Astrocyte (in vitro differentiated cells and primary cell): Measurements from ENCODE around the gene PCDHGA10. TPM values are rescaled to one million over a fixed set of nuclear protein-coding genes. Genes with fewer than 3 reads are reported as not detected.
"Not testable (repeated sequence)": the region's sequence is repeated elsewhere in the genome, so short reads cannot be mapped to it uniquely, and the experiment has no call there.

Experiments
- DNase-seq: peaks from one replicate; pipeline ENCODE4 v3.0.0-alpha.2; 2010; ENCODE audit warnings: low read depth
- FAIRE-seq: peaks from 2 replicates; lab custom pipeline; 2011; peaks lifted over from hg19 to GRCh38; lab: Jason Lieb, UNC
- H2AFZ ChIP-seq: 2 replicates; pipeline ENCODE4 v1.6.0; 2012; ENCODE audit warnings: low read depth, low read length, inconsistent platforms
- H3K27ac ChIP-seq: 2 replicates; pipeline ENCODE4 v1.5.1; 2011; ENCODE audit warnings: low read depth, low read length, inconsistent platforms
- H3K27me3 ChIP-seq: 2 replicates; pipeline ENCODE4 v1.6.0; 2011; ENCODE audit warnings: low read length, inconsistent platforms; ENCODE audit not compliant: insufficient read depth
- H3K36me3 ChIP-seq: 2 replicates; pipeline ENCODE4 v1.5.1; 2011; ENCODE audit warnings: low read length, inconsistent platforms; ENCODE audit not compliant: insufficient read depth
- H3K4me1 ChIP-seq: 2 replicates; pipeline ENCODE4 v1.5.1; 2011; ENCODE audit warnings: low read length, inconsistent platforms; ENCODE audit not compliant: insufficient read depth
- H3K4me2 ChIP-seq: 2 replicates; pipeline ENCODE4 v1.6.0; 2012; ENCODE audit warnings: low read length, inconsistent platforms
- H3K4me3 ChIP-seq: 2 replicates; pipeline ENCODE4 v1.5.1; 2011; ENCODE audit warnings: low read depth, mild to moderate bottlenecking, low read length, inconsistent platforms; ENCODE audit not compliant: insufficient read depth
- H3K79me2 ChIP-seq: 2 replicates; pipeline ENCODE4 v1.6.0; 2012; ENCODE audit warnings: mild to moderate bottlenecking, low read length, inconsistent platforms; ENCODE audit not compliant: insufficient read depth
- H3K9ac ChIP-seq: 2 replicates; pipeline ENCODE4 v1.6.0; 2012; ENCODE audit warnings: mild to moderate bottlenecking, low read length, inconsistent platforms
- H3K9me3 ChIP-seq: 2 replicates; pipeline ENCODE4 v1.5.1; 2012; ENCODE audit warnings: low read depth, mild to moderate bottlenecking, low read length, inconsistent platforms; ENCODE audit not compliant: insufficient read depth
- H4K20me1 ChIP-seq: 2 replicates; pipeline ENCODE4 v1.6.0; 2012; ENCODE audit warnings: low read length, inconsistent platforms; ENCODE audit not compliant: insufficient read depth
- H3K27ac Mint-ChIP-seq: one replicate; pipeline ENCODE4 v1.8.0; 2021; ENCODE audit warnings: mild to moderate bottlenecking, mixed read lengths; ENCODE audit not compliant: unreplicated experiment
- H3K27me3 Mint-ChIP-seq: one replicate; pipeline ENCODE4 v1.8.0; 2021; ENCODE audit warnings: low read depth, mixed read lengths; ENCODE audit not compliant: unreplicated experiment
- H3K36me3 Mint-ChIP-seq: one replicate; pipeline ENCODE4 v1.8.0; 2021; ENCODE audit warnings: low read depth, mixed read lengths; ENCODE audit not compliant: unreplicated experiment
- H3K4me1 Mint-ChIP-seq: one replicate; pipeline ENCODE4 v1.8.0; 2021; ENCODE audit warnings: low read depth, mixed read lengths; ENCODE audit not compliant: unreplicated experiment
- H3K4me3 Mint-ChIP-seq: one replicate; pipeline ENCODE4 v1.8.0; 2021; ENCODE audit warnings: mild to moderate bottlenecking, moderate library complexity, mixed read lengths; ENCODE audit not compliant: unreplicated experiment
- H3K9me3 Mint-ChIP-seq: one replicate; pipeline ENCODE4 v1.8.0; 2021; ENCODE audit warnings: mild to moderate bottlenecking, mixed read lengths; ENCODE audit not compliant: unreplicated experiment
- EZH2 ChIP-seq: IDR thresholded peaks from 2 replicates; pipeline ENCODE4 v1.6.1; 2012; ENCODE audit warnings: mild to moderate bottlenecking, low read length, inconsistent platforms; ENCODE audit not compliant: insufficient read depth
- total RNA-seq: library from RNA; stranded (reverse); gene quantifications from 2 replicates; pipeline ENCODE4 v1.2.1, GENCODE V29; 2021
- TF ChIP-seq, protein P1 (sequence below): IDR thresholded peaks from 2 replicates; pipeline ENCODE4 v1.5.1; 2011; ENCODE audit warnings: low read depth, mild to moderate bottlenecking, inconsistent platforms, low read length, moderate library complexity; ENCODE audit not compliant: insufficient read depth

The PCDHGA10 gene
- total RNA-seq, 1 donor from 2014 or later = 34.0 TPM

DNA sequence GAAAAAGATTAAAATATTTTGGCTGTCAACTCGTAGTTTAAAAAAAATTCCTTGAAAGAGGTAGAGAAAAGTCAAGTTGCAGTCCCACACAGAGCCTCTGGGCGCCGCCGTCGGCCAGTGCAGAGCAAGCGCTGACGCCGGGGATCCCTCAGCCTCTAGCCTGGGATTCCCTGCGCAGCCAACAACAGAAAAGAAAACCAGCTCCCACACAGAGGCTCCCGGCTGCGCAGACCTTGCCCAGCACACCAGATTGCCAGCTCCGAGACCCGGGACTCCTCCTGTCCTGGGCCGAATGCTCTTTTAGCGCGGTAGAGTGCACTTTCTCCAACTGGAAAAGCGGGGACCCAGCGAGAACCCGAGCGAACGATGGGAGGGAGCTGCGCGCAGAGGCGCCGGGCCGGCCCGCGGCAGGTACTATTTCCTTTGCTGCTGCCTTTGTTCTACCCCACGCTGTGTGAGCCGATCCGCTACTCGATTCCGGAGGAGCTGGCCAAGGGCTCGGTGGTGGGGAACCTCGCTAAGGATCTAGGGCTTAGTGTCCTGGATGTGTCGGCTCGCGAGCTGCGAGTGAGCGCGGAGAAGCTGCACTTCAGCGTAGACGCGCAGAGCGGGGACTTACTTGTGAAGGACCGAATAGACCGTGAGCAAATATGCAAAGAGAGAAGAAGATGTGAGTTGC, 4.8 kb downstream of the PCDHGA10 start, which contains the start of gene PCDHGB7:
Gene PCDHGB7, plus strand, starts transcription at position 184 of the 679 bp plus-strand sequence. Its CDS starts 183 bp downstream, at position 367.
- H3K27ac ChIP-seq = peak within 1 kb of the TSS; percentile 47

DNA sequence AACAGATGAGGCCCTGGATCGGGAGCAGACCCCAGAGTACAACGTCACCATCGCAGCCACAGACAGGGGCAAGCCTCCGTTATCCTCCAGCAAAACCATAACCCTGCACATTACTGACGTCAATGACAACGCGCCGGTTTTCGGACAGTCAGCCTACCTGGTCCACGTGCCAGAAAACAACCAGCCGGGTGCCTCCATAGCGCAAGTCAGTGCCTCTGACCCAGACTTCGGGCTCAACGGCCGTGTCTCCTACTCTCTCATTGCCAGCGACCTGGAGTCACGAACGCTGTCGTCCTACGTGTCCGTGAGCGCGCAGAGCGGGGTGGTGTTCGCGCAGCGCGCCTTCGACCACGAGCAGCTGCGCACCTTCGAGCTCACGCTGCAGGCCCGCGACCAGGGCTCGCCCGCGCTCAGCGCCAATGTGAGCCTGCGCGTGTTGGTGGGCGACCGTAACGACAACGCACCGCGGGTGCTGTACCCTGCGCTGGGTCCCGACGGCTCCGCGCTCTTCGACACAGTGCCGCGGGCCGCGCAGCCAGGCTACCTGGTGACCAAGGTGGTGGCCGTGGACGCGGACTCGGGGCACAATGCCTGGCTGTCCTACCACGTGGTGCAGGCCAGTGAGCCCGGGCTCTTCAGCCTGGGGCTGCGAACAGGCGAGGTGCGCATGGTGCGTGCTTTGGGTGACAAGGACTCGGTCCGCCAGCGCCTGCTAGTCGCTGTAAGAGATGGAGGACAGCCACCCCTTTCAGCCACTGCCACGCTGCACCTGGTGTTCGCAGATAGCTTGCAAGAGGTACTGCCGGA, 6.5 kb downstream of the PCDHGA10 start:
- H3K36me3 Mint-ChIP-seq = peaks cover 58% of the 10 kb centered on the region
- H3K4me2 ChIP-seq = no peak overlapping the region
- no peak overlapping the region for H3K27ac ChIP-seq
- H3K4me1 ChIP-seq = no peaks in the 10 kb centered on the region
- peaks cover 8% of the 10 kb centered on the region for H3K79me2 ChIP-seq
- H3K4me3 Mint-ChIP-seq = no peak overlapping the region
- peaks cover 10% of the 10 kb centered on the region for H3K4me1 Mint-ChIP-seq
- H3K27ac Mint-ChIP-seq = peak overlapping the region; percentile 20
- H2AFZ ChIP-seq = no peak overlapping the region
- no peaks in the 10 kb centered on the region for H3K36me3 ChIP-seq
- H3K9me3 Mint-ChIP-seq = peaks cover 43% of the 10 kb centered on the region
- H4K20me1 ChIP-seq = no peaks in the 10 kb centered on the region
- no peak for TF ChIP-seq EZH2
- TF ChIP-seq, protein P1, sequence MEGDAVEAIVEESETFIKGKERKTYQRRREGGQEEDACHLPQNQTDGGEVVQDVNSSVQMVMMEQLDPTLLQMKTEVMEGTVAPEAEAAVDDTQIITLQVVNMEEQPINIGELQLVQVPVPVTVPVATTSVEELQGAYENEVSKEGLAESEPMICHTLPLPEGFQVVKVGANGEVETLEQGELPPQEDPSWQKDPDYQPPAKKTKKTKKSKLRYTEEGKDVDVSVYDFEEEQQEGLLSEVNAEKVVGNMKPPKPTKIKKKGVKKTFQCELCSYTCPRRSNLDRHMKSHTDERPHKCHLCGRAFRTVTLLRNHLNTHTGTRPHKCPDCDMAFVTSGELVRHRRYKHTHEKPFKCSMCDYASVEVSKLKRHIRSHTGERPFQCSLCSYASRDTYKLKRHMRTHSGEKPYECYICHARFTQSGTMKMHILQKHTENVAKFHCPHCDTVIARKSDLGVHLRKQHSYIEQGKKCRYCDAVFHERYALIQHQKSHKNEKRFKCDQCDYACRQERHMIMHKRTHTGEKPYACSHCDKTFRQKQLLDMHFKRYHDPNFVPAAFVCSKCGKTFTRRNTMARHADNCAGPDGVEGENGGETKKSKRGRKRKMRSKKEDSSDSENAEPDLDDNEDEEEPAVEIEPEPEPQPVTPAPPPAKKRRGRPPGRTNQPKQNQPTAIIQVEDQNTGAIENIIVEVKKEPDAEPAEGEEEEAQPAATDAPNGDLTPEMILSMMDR = no peak
- H3K27me3 ChIP-seq = no peaks in the 10 kb centered on the region
- H3K4me3 ChIP-seq = no peak overlapping the region
- H3K27me3 Mint-ChIP-seq = no peaks in the 10 kb centered on the region
- H3K9me3 ChIP-seq = peaks cover 51% of the 10 kb centered on the region
- DNase-seq (no peak), FAIRE-seq (no peak)
- H3K9ac ChIP-seq = no peak overlapping the region

More for the DNA sequence above, 4.8 kb downstream of the PCDHGA10 start, which contains the start of gene PCDHGB7:
- Mint-ChIP-seq H3K27ac (peak within 1 kb of the TSS; percentile 96), H3K4me1 (peaks cover 10% of the 10 kb centered on the region), H3K36me3 (peaks cover 52% of the 10 kb centered on the region), H3K9me3 (peaks cover 40% of the 10 kb centered on the region), H3K4me3 (peak within 1 kb of the TSS; percentile 92)
- Histone ChIP-seq H3K9ac (peak within 1 kb of the TSS; percentile 73), H3K4me3 (peak within 1 kb of the TSS; percentile 49), H3K4me2 (peak within 1 kb of the TSS; percentile 76), H3K9me3 (peaks cover 51% of the 10 kb centered on the region), H2AFZ (peak within 1 kb of the TSS; percentile 28)
- not testable (repeated sequence) for H3K79me2 ChIP-seq, FAIRE-seq, H4K20me1 ChIP-seq, H3K27me3 ChIP-seq, H3K27me3 Mint-ChIP-seq, H3K36me3 ChIP-seq, H3K4me1 ChIP-seq
- TF ChIP-seq, protein P1 = peak; percentile 67
- peak; percentile 56 for DNase-seq
